Measurements from ENCODE around the gene BATF2. TPM values are rescaled to one million over a fixed set of nuclear protein-coding genes. Genes with fewer than 3 reads are reported as not detected.

Gene BATF2
- total RNA-seq, 1 donor from 2014 or later = 7.5 TPM

- H3K4me1 ChIP-seq = peaks cover 9% of the 10 kb centered on the region
- no peak for TF ChIP-seq CTCF (IDR thresholded peaks at IDR 0.05)
- H3K36me3 ChIP-seq = peaks cover 19% of the 10 kb centered on the region
- no peaks in the 10 kb centered on the region for H3K27me3 ChIP-seq
- DNase-seq = no peak
- intact Hi-C loops (cut with DNase I) = no loop called here
- no peak overlapping the region for H3K4me3 ChIP-seq
- no peaks in the 10 kb centered on the region for H3K9me3 ChIP-seq
- H3K27ac ChIP-seq = no peak overlapping the region
- ATAC-seq = peak; percentile 38
Observed at GRCh38 chr11:65019824-65020223, 23.1 kb upstream of the BATF2 start.

GRCh38 chr11:65017937-65018336 is 21.2 kb upstream of the BATF2 start:
- Histone ChIP-seq H3K4me3 (no peak overlapping the region), H3K4me1 (peaks cover 15% of the 10 kb centered on the region), H3K27ac (no peak overlapping the region), H3K27me3 (no peaks in the 10 kb centered on the region), H3K9me3 (no peaks in the 10 kb centered on the region), H3K36me3 (peaks cover 19% of the 10 kb centered on the region)
- ATAC-seq (no peak), DNase-seq (no peak)
- no peak for TF ChIP-seq CTCF (IDR thresholded peaks at IDR 0.05)
- intact Hi-C loops (cut with DNase I) = no loop called here

GRCh38 chr11:65016705-65017104 is 19.9 kb upstream of the BATF2 start:
- no peak overlapping the region for H3K4me3 ChIP-seq
- no peak for TF ChIP-seq CTCF (IDR thresholded peaks at IDR 0.05)
- no peak overlapping the region for H3K27ac ChIP-seq
- peaks cover 19% of the 10 kb centered on the region for H3K36me3 ChIP-seq
- intact Hi-C loops (cut with DNase I) = no loop called here
- DNase-seq (no peak), ATAC-seq (no peak)
- H3K27me3 ChIP-seq = no peaks in the 10 kb centered on the region
- no peaks in the 10 kb centered on the region for H3K9me3 ChIP-seq
- peaks cover 18% of the 10 kb centered on the region for H3K4me1 ChIP-seq

- Histone ChIP-seq H3K4me3 (peak overlapping the region; percentile 87), H3K27ac (peak overlapping the region; percentile 98), H3K27me3 (no peaks in the 10 kb centered on the region), H3K36me3 (peaks cover 16% of the 10 kb centered on the region), H3K4me1 (peaks cover 18% of the 10 kb centered on the region), H3K9me3 (no peaks in the 10 kb centered on the region)
- DNase-seq (no peak), ATAC-seq (no peak)
- intact Hi-C loops (cut with DNase I) = no loop called here
- TF ChIP-seq CTCF (IDR thresholded peaks at IDR 0.05) = no peak
Observed at GRCh38 chr11:65014726-65015227, 18.0 kb upstream of the BATF2 start.

GRCh38 chr11:65013888-65014725 is 17.3 kb upstream of the BATF2 start, which contains the start of gene ARL2:
Gene ARL2 (plus strand): TSS chr11:65014160. CDS start chr11:65014208, 48 bp downstream.
- H3K36me3 ChIP-seq = peaks cover 12% of the 10 kb centered on the region
- intact Hi-C loops (cut with DNase I) = no loop called here
- H3K27me3 ChIP-seq = no peaks in the 10 kb centered on the region
- ATAC-seq (peak; percentile 90), DNase-seq (peak; percentile 96)
- peak; percentile 86 for TF ChIP-seq CTCF (IDR thresholded peaks at IDR 0.05)
- peak within 1 kb of the TSS; percentile 98 for H3K27ac ChIP-seq
- peak within 1 kb of the TSS; percentile 87 for H3K4me3 ChIP-seq
- H3K4me1 ChIP-seq = peaks cover 18% of the 10 kb centered on the region
- H3K9me3 ChIP-seq = no peaks in the 10 kb centered on the region

All from upper lobe of right lung (tissue), 1 donor.